Spleen (tissue), 7 donors: ENCODE measurements around the gene MYH10.

Experiments
- CTCF ChIP-seq, 11 experiments: fragments of 200-600 bp in 7 of 11; fragments of 450-650 bp in 4 of 11; sonication (generic) in 4 of 11; IDR thresholded peaks in 8 of 11; conservative IDR thresholded peaks in 3 of 11; 1 replicate in 7 of 11; 2 replicates in 4 of 11; pipeline versions ENCODE4 v1.4.0 to v1.8.0; 2016 to 2021; ENCODE audit warnings: antibody characterized with exemption in 11 of 11, inconsistent platforms in 4 of 11, mild to moderate bottlenecking in 1 of 11
- POLR2A ChIP-seq, 3 donors: fragments of 450-650 bp; IDR thresholded peaks; one replicate each; pipeline ENCODE4 v1.5.1; 2017; ENCODE audit warnings: antibody characterized with exemption in 3 of 3, mild to moderate bottlenecking in 1 of 3
- POLR2AphosphoS5 ChIP-seq, 3 donors: sonication (generic); formaldehyde crosslinking; IDR thresholded peaks; one replicate each; pipeline ENCODE4 v1.5.1; 2017; ENCODE audit warnings: antibody characterized with exemption in 3 of 3
- donor health status: DM: no; HTN: no; CAD: no; lungs with moderate emphysema.
- donor health status: DM: no; HTN: no; CAD: no.
- donor health status: DM: no; HTN: no; CAD: no.

DNA sequence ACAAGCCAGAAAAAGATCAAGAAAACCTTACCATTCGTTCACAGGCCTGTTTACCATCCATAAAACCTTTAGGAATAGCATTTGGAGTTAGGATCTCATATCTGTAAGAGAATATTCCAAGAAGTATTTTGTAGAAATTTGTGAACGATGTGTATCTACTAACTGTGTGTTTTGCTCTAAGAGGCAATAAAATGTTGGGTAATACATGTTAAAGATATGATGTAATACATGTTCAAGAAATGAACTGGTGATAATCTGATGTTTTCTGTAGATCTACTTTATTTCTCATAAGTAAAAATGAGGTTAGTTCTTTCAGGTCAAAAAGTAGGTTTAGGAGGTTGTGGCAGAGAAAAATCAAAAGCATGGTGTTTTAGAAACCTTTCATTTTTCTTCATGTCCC lies 111.7 kb downstream of the MYH10 start:
- TF ChIP-seq CTCF (IDR thresholded peaks at IDR 0.05 in 8 of 11, conservative IDR thresholded peaks at IDR 0.05 in 3 of 11): no peak
- TF ChIP-seq POLR2A (IDR thresholded peaks at IDR 0.05): no peak
- no peak for TF ChIP-seq POLR2AphosphoS5 (IDR thresholded peaks at IDR 0.05)
